HUES48 (cell line): ENCODE results near the gene POLR2L.

ENCODE experiments used
- H3K27ac ChIP-seq: one replicate; pipeline ENCODE4 v1.7.0; 2013; ENCODE audit warnings: low read depth, low read length, inconsistent platforms
- H3K27me3 ChIP-seq: 2 replicates; pipeline ENCODE4 v1.6.1; 2013; ENCODE audit warnings: mild to moderate bottlenecking, low read length; ENCODE audit not compliant: control insufficient read depth, insufficient read depth
- H3K36me3 ChIP-seq: 2 replicates; pipeline ENCODE4 v1.6.1; 2013; ENCODE audit warnings: low read length; ENCODE audit not compliant: control insufficient read depth, insufficient read depth
- H3K4me1 ChIP-seq: 2 replicates; pipeline ENCODE4 v1.6.1; 2013; ENCODE audit warnings: mild to moderate bottlenecking, low read length; ENCODE audit not compliant: control insufficient read depth, insufficient read depth
- H3K4me3 ChIP-seq: 2 replicates; pipeline ENCODE4 v1.5.1; 2013; ENCODE audit warnings: mild to moderate bottlenecking, low read depth, low read length
- H3K9ac ChIP-seq: 2 replicates; pipeline ENCODE4 v1.6.1; 2013; ENCODE audit warnings: mild to moderate bottlenecking, low read depth, low read length, moderate library complexity
- H3K9me3 ChIP-seq: 2 replicates; pipeline ENCODE4 v1.6.1; 2013; ENCODE audit warnings: low read length; ENCODE audit not compliant: control insufficient read depth, insufficient read depth

The POLR2L gene

GRCh38 chr11:812390-812789 lies 29.9 kb downstream of the POLR2L start:
- no peak overlapping the region for H3K4me3 ChIP-seq
- no peaks in the 10 kb centered on the region for H3K9me3 ChIP-seq
- no peak overlapping the region for H3K9ac ChIP-seq
- peaks cover 13% of the 10 kb centered on the region; the same call in 1 of the 2 replicates for H3K4me1 ChIP-seq
- H3K36me3 ChIP-seq, result peaks cover 34% of the 10 kb centered on the region
- peak overlapping the region; percentile 63 for H3K27ac ChIP-seq
- H3K27me3 ChIP-seq, result no peaks in the 10 kb centered on the region

- Histone ChIP-seq H3K9ac (peak overlapping the region; percentile 100), H3K36me3 (peaks cover 34% of the 10 kb centered on the region), H3K9me3 (no peaks in the 10 kb centered on the region), H3K4me1 (peaks cover 13% of the 10 kb centered on the region; the same call in 1 of the 2 replicates), H3K27ac (peak overlapping the region; percentile 63), H3K27me3 (no peaks in the 10 kb centered on the region), H3K4me3 (peak overlapping the region; percentile 98)
Measured at GRCh38 chr11:811446-812245, 30.7 kb downstream of the POLR2L start.

- H3K27me3 ChIP-seq, result no peaks in the 10 kb centered on the region
- H3K4me1 ChIP-seq, result peaks cover 19% of the 10 kb centered on the region; the same call in 1 of the 2 replicates
- H3K9me3 ChIP-seq, result no peaks in the 10 kb centered on the region
- peak overlapping the region; percentile 100 for H3K27ac ChIP-seq
- peak overlapping the region; percentile 100 for H3K9ac ChIP-seq
- H3K4me3 ChIP-seq, result peak overlapping the region; percentile 98
- peaks cover 34% of the 10 kb centered on the region for H3K36me3 ChIP-seq
Measured at GRCh38 chr11:810040-810567, 32.2 kb downstream of the POLR2L start.

GRCh38 chr11:809287-810039 lies 32.9 kb downstream of the POLR2L start, which contains the start of gene RPLP2:
Gene RPLP2, plus strand, starts transcription at chr11:809967. Its CDS starts 268 bp downstream, at chr11:810235.
- Histone ChIP-seq H3K4me3 (peak within 1 kb of the TSS; percentile 98), H3K36me3 (peaks cover 34% of the 10 kb centered on the region), H3K27ac (peak within 1 kb of the TSS; percentile 100), H3K27me3 (no peaks in the 10 kb centered on the region), H3K9me3 (no peaks in the 10 kb centered on the region), H3K4me1 (peaks cover 20% of the 10 kb centered on the region), H3K9ac (peak within 1 kb of the TSS; percentile 100)

- H3K36me3 ChIP-seq, result peaks cover 29% of the 10 kb centered on the region
- H3K27ac ChIP-seq, result peak overlapping the region; percentile 100
- no peaks in the 10 kb centered on the region for H3K9me3 ChIP-seq
- peak overlapping the region; percentile 100 for H3K9ac ChIP-seq
- no peaks in the 10 kb centered on the region for H3K27me3 ChIP-seq
- peak overlapping the region; percentile 98 for H3K4me3 ChIP-seq
- H3K4me1 ChIP-seq, result peaks cover 23% of the 10 kb centered on the region
Measured at GRCh38 chr11:808427-809286, 33.7 kb downstream of the POLR2L start.

GRCh38 chr11:804599-804964 lies 37.7 kb downstream of the POLR2L start:
- no peak overlapping the region for H3K9ac ChIP-seq
- H3K36me3 ChIP-seq, result peaks cover 33% of the 10 kb centered on the region
- no peaks in the 10 kb centered on the region for H3K9me3 ChIP-seq
- H3K4me1 ChIP-seq, result peaks cover 9% of the 10 kb centered on the region; the same call in 1 of the 2 replicates
- H3K4me3 ChIP-seq, result peak overlapping the region; percentile 75
- peak overlapping the region; percentile 21 for H3K27ac ChIP-seq
- H3K27me3 ChIP-seq, result no peaks in the 10 kb centered on the region

- H3K9ac ChIP-seq, result no peak overlapping the region
- no peak overlapping the region for H3K27ac ChIP-seq
- peaks cover 9% of the 10 kb centered on the region; the same call in 1 of the 2 replicates for H3K4me1 ChIP-seq
- no peaks in the 10 kb centered on the region for H3K9me3 ChIP-seq
- H3K4me3 ChIP-seq, result peak overlapping the region; percentile 75
- H3K27me3 ChIP-seq, result no peaks in the 10 kb centered on the region
- peaks cover 39% of the 10 kb centered on the region for H3K36me3 ChIP-seq
Measured at GRCh38 chr11:803770-804598, 38.3 kb downstream of the POLR2L start.

GRCh38 chr11:803467-803742 lies 38.9 kb downstream of the POLR2L start:
- Histone ChIP-seq H3K9ac (no peak overlapping the region), H3K27me3 (no peaks in the 10 kb centered on the region), H3K9me3 (no peaks in the 10 kb centered on the region), H3K4me3 (no peak overlapping the region), H3K36me3 (peaks cover 40% of the 10 kb centered on the region), H3K4me1 (peaks cover 9% of the 10 kb centered on the region; the same call in 1 of the 2 replicates), H3K27ac (no peak overlapping the region)

GRCh38 chr11:802693-803466 lies 39.4 kb downstream of the POLR2L start:
- H3K9me3 ChIP-seq, result no peaks in the 10 kb centered on the region
- H3K36me3 ChIP-seq, result peaks cover 40% of the 10 kb centered on the region
- H3K27ac ChIP-seq, result no peak overlapping the region
- no peak overlapping the region for H3K9ac ChIP-seq
- H3K4me1 ChIP-seq, result peaks cover 9% of the 10 kb centered on the region; the same call in 1 of the 2 replicates
- H3K27me3 ChIP-seq, result no peaks in the 10 kb centered on the region
- H3K4me3 ChIP-seq, result no peak overlapping the region
